Glomerular visceral epithelial cell (primary cell): ENCODE data around the gene CREB3L2.
"Not testable (repeated sequence)": the region's sequence is repeated elsewhere in the genome, so short reads cannot be mapped to it uniquely, and the experiment has no call there.

Source experiments
- DNase-seq: peaks from one replicate; pipeline ENCODE4 v3.0.0-alpha.2; 2016; ENCODE audit errors: extremely low spot score

Gene CREB3L2

GRCh38 chr7:137838706-137839315 lies 163.1 kb downstream of the CREB3L2 start:
- DNase-seq: no peak

DNA sequence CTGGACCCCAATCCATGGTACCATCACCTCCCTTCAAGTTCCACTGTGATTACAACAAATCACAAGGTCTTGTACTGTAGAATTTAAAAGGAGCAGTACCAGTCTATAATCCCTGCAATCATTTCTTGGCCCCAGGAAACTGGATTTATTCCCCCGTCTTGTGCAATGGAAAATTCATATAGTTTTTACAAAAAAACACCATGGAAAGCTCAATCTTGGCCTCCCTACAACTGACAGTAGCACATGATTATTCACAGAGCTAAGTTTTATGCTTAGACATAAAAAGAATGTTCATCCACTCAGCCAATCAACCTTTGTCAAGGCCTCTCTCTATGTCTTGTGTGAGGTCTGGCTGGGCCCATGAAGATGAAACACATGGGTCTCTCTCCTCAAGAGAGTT lies 165.3 kb downstream of the CREB3L2 start:
- no peak for DNase-seq

DNA sequence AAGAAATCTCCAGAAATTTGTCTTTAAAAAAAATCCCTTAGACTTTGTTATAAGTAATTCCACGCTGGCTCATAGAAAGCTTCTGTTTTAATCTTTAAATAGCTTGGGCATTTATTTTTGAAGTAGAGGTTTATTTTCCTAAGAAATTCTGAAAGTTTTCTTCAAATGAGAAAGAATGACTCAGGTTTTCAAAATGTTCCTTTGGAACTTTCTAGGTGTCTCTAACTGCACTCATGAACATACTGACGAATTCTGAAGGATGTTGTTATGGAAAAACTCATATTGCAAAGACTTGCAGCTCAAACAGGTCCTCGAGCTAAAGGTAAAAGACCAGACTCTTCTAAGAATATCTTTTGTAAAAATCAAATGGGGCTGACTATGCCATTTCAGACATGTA lies 165.8 kb downstream of the CREB3L2 start:
- DNase-seq: no peak

GRCh38 chr7:137835486-137836112 lies 166.3 kb downstream of the CREB3L2 start:
- no peak for DNase-seq

DNA sequence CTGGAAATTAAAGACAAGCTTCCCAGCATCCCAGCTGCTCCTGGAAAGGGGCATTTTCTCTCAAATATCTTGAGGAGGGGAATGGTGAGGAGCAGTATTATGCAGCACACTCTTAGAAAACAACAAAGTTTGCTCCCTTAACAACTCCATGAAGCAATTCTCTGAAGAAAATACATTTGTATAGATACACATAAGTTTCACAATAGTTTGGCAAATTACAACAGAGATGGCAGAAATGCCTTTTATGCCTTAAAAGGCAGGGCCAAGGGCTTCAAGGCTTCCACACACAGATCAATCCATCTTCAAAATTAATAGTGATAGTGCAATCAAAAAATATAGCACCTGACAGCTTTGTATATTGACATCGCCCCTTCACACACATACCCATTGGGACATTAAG lies 167.3 kb downstream of the CREB3L2 start:
- DNase-seq: no peak

DNA sequence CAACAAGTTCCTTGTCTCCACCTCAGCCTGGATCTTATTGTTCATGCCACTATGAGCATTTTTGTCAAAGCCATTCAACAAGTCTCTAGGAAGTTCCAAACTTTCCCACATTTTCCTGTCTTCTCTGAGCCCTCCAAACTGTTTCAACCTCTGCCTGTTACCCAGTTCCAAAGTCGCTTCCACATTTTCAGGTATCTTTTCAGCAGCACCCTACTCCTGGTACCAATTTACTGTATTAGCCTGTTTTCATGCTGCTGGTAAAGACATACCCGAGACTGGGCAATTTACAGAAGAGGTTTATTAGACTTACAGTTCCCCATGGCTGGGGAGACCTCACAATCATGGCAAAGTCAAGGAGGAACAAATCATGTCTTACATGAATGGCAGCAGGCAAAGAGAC lies 168.9 kb downstream of the CREB3L2 start:
- not testable (repeated sequence) for DNase-seq

- DNase-seq: no peak
Observed at GRCh38 chr7:137832382-137832781, 169.5 kb downstream of the CREB3L2 start.

DNA sequence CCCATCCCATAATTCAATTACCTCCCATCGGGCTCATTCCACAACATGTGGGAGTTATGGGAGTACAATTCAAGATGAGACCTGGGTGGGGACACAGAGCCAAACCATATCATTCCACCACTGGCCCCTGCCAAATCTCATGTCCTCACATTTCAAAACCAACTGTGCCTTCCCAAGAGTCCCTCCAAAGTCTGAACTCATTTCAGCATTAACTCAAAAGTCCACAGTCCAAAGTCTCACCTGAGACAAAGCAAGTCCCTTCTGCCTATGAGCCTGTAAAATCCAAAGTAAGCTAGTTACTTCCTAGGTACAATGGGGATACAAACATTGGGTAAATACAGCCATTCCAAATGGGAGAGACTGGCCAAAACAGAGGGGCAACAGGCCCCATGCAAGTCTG lies 170.3 kb downstream of the CREB3L2 start:
- not testable (repeated sequence) for DNase-seq

- DNase-seq: no peak
Observed at GRCh38 chr7:137829337-137829992, 172.4 kb downstream of the CREB3L2 start.

DNA sequence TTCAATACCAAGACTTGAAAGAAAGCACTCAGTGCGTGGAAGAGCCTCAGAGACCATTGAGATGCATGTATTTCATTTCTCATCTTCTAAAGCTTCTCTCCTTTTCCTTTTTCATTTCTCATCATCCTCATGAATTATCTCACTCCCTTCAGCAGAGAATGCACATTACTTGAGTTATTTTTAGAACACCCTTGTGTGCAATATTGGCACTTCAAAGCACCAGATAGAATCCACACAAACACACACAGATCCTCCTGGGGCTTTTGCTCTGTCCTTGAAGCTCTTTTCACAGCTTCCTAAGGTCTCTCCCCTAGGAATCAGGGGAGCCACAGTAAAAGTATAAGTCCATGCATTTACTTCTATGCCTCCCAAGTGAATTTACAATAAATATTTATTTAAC lies 173.4 kb downstream of the CREB3L2 start:
- DNase-seq: no peak

DNA sequence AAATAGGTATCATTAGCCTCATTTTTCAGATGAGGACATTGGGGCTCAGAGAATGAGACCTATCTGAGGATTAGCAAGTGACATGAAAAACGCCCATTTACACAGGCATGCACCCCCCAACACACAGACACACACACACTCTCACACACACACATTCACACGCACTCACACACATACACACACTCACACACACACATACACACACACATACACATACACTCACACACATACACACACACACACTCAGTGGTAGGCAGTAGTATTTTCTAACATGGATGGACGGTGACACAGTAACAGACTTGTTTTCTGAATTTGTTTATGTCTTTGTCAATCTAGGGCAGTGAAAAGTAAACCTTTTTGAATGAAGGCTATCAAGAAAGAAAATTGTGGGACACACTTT lies 176.4 kb downstream of the CREB3L2 start:
- no peak for DNase-seq
